GM12875 (cell line): ENCODE results near the gene TMED5.
"Not testable (repeated sequence)": the region's sequence is repeated elsewhere in the genome, so short reads cannot be mapped to it uniquely, and the experiment has no call there.

Experiments
- H3K4me3 ChIP-seq: one replicate; pipeline ENCODE4 v1.5.1; 2011; ENCODE audit warnings: low read depth, low read length, control low read depth
- CTCF ChIP-seq: IDR thresholded peaks from 2 replicates; pipeline ENCODE4 v1.5.1; 2011; ENCODE audit warnings: low read depth, mild to moderate bottlenecking, control low read depth, inconsistent platforms, low read length, moderate library complexity, borderline replicate concordance; ENCODE audit not compliant: insufficient read depth

TMED5 gene

GRCh38 chr1:93172778-93173177, 7.4 kb downstream of the TMED5 start:
- no peak for TF ChIP-seq CTCF
- no peak overlapping the region for H3K4me3 ChIP-seq

GRCh38 chr1:93171549-93172034, 8.6 kb downstream of the TMED5 start:
- H3K4me3 ChIP-seq = no peak overlapping the region
- no peak for TF ChIP-seq CTCF

GRCh38 chr1:93170141-93170678, 10.0 kb downstream of the TMED5 start:
- not testable (repeated sequence) for H3K4me3 ChIP-seq

- H3K4me3 ChIP-seq = no peak overlapping the region
- TF ChIP-seq CTCF = no peak
Measured at GRCh38 chr1:93167006-93167405, 13.2 kb downstream of the TMED5 start.

- not testable (repeated sequence) for H3K4me3 ChIP-seq
Measured at GRCh38 chr1:93165895-93166294, 14.3 kb downstream of the TMED5 start.

GRCh38 chr1:93164816-93165215, 15.4 kb downstream of the TMED5 start:
- no peak overlapping the region for H3K4me3 ChIP-seq
- TF ChIP-seq CTCF = no peak

- H3K4me3 ChIP-seq = not testable (repeated sequence)
Measured at GRCh38 chr1:93163314-93163713, 16.9 kb downstream of the TMED5 start.

- TF ChIP-seq CTCF = no peak
- H3K4me3 ChIP-seq = no peak overlapping the region
Measured at GRCh38 chr1:93159337-93159736, 20.9 kb downstream of the TMED5 start.

- H3K4me3 ChIP-seq = no peak overlapping the region
- TF ChIP-seq CTCF = no peak
Measured at GRCh38 chr1:93155335-93155734, 24.9 kb downstream of the TMED5 start.
